ENCODE results near the gene CCDC171. TPM values are rescaled to one million over a fixed set of nuclear protein-coding genes. Genes with fewer than 3 reads are reported as not detected.

CCDC171 gene
- total and polyA plus RNA-seq, 10 of the 15 experiments (the other 5 are each of a cell fraction or from before 2014, with no cell fraction given): 1.00 to 7.2 (median 2.8) TPM

GRCh38 chr9:15553528-15553898, 670 bp downstream of the CCDC171 start:
- no peaks in the 10 kb centered on the region for H3K36me3 ChIP-seq (ENCODE audit: control insufficient read depth in 2 of 2, insufficient read depth in 2 of 2, low read length in 1 of 2)
- ChIA-PET POLR2A (interaction anchor here (0.6 to 2.8 kb wide), 8 partner anchors 12 to 131 kb away, joined by 3 to 10 read pairs (median 6); partner anchors contain the start of genes PSIP1 and SNAPC3), SMC1A (ENCODE audit: uncharacterized antibody, unreplicated experiment) (interaction anchor here (0.6 to 2.6 kb wide), 10 partner anchors 10 to 276 kb away, joined by 3 to 12 read pairs (median 4); no protein-coding TSS in a partner anchor), RAD21 (ENCODE audit: unreplicated experiment) (interaction anchor here (1.0 to 3.3 kb wide), 11 partner anchors 11 to 127 kb away, joined by 3 to 18 read pairs (median 12); partner anchors contain the start of gene PSIP1), CTCF (interaction anchor here (0.9 to 3.2 kb wide), 13 partner anchors 15 to 343 kb away, joined by 3 to 24 read pairs (median 5); partner anchors contain the start of gene SNAPC3)
- H3K9ac ChIP-seq (ENCODE audit: control insufficient read depth, insufficient read depth, low read length): peak overlapping the region; percentile 85
- peak overlapping the region; percentile 96 for H2AFZ ChIP-seq (ENCODE audit: control insufficient read depth, low read depth, low read length)
- intact Hi-C loops (cut with micrococcal nuclease; ENCODE audit: unreplicated experiment): loop anchor here (2.0 to 5.0 kb wide), 2 partner anchors 47 to 54 kb away; no protein-coding TSS in a partner anchor
- H3K27me3 ChIP-seq (replicated peaks in 1 of 2; ENCODE audit: control insufficient read depth in 2 of 2, insufficient read depth in 2 of 2, low read length in 1 of 2): no peaks in the 10 kb centered on the region
- H3K4me2 ChIP-seq (ENCODE audit: control insufficient read depth, insufficient read depth): peak overlapping the region; percentile 92
- under 1% methylated on average over 13 of the region's 13 CpGs for WGBS (ENCODE audit: insufficient coverage, insufficient replicate concordance, low lambda C conversion rate, missing lambda C conversion rate)
- H4K20me1 ChIP-seq (ENCODE audit: control insufficient read depth, insufficient read depth): no peaks in the 10 kb centered on the region
- peak overlapping the region; percentile 80; the same call in 1 of the 2 replicates for H3K27ac ChIP-seq (ENCODE audit: control insufficient read depth, insufficient read depth)
- BruUV-seq (replicated peaks): no TSS peak
- peaks cover 8% of the 10 kb centered on the region for H3K4me1 ChIP-seq (ENCODE audit: control insufficient read depth, insufficient read depth, low read length)
- peak overlapping the region; percentile 95 for H3K4me3 ChIP-seq
- ATAC-seq: peak; percentile 32
- H3K9me3 ChIP-seq (replicated peaks; ENCODE audit: control insufficient read depth, insufficient read depth, low read length): no peaks in the 10 kb centered on the region
- in situ Hi-C loops (cut with MboI): no loop called here
- FAIRE-seq: no peak
- DNase-seq (ENCODE audit: low read depth, low spot score): no peak
- no peaks in the 10 kb centered on the region for H3K79me2 ChIP-seq (ENCODE audit: control insufficient read depth, insufficient read depth, low read length)
- TF ChIP-seq ZNF384 (IDR thresholded peaks at IDR 0.05; ENCODE audit: borderline replicate concordance, low read depth, low read length): no peak
- TF ChIP-seq CBFB (IDR thresholded peaks at IDR 0.05; ENCODE audit: low read depth): no peak
- TF ChIP-seq SREBF2 (IDR thresholded peaks at IDR 0.05; ENCODE audit: low read length): no peak
- no peak for TF ChIP-seq SIN3A (IDR thresholded peaks at IDR 0.05; ENCODE audit: low read depth, low read length)
- no peak for TF ChIP-seq BCLAF1 (IDR thresholded peaks at IDR 0.05)
- TF ChIP-seq LARP7 (IDR thresholded peaks at IDR 0.05): no peak
- no peak for TF ChIP-seq MTA2 (IDR thresholded peaks at IDR 0.05; ENCODE audit: low read depth)
- no peak for TF ChIP-seq CBX5 (IDR thresholded peaks at IDR 0.05; ENCODE audit: low read depth)
- TF ChIP-seq IKZF1 (conservative IDR thresholded peaks at IDR 0.05): no peak
- TF ChIP-seq ELK1 (IDR thresholded peaks at IDR 0.05; ENCODE audit: low read depth, low read length): no peak
- TF ChIP-seq IRF4 (IDR thresholded peaks at IDR 0.05; ENCODE audit: low read depth, low read length): no peak
- TF ChIP-seq POU2F2 (IDR thresholded peaks at IDR 0.05; ENCODE audit: borderline replicate concordance, low read depth, low read length): no peak
- no peak for TF ChIP-seq RCOR1 (conservative IDR thresholded peaks at IDR 0.05; ENCODE audit: low read depth, low read length)

All from GM12878 (cell line).